ENCODE results near the gene TXNDC9.
"Not testable (repeated sequence)": the region's sequence is repeated elsewhere in the genome, so short reads cannot be mapped to it uniquely, and the experiment has no call there.

Gene TXNDC9

DNA sequence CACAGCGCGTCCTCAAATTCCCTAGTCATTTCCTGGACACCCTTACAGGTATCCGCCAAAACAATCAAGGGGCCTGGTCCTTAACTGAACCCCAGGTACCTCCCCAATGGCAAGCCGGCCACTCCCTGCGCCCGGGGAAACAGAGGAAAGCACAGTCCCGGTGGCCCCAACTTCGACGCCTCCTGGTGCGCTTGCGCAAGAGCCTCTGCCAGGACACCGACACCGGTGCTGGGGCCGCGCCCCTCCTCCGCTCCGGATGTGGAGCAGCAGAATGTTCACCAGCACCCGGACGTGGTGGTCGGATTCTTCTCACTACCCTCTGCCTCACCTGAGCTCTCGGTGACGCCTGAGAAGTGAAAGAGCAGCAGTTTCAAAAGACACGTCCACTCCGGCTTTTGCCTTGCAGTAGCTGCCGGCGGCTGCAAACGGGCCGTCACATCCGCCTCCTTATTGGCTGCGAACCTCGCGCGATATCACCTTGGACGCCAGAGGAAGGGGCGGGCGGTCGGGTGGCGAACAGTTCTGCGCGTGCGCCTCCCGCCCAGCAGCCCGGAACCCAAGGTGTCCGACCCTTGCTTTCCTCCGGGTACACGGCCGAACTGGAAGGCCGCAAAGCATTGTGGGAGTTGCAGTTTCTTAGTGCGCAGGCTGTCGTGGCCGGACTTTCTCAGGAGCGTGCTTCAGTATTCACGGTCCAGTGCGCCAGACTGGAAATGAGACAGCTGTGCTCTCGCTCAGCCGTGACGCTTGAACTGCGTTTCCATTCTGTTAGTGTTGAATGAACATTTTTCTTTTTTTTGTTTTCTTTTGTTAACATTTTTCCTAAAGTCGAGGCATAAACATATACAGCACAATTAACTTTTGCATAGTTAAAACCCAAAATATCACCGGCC, at the start of gene TXNDC9:
Gene TXNDC9 (minus strand): TSS at position 423 of the 893 bp plus-strand sequence. CDS start 3,123 bp downstream, outside the sequence.
- DNase-seq, result peak; percentile 99

GRCh38 chr2:99382143-99382542, 46.0 kb upstream of the TXNDC9 start:
- DNase-seq, result no peak

- DNase-seq, result no peak
These were observed 44.4 kb upstream of the TXNDC9 start for GRCh38 chr2:99380376-99381010.

- DNase-seq, result no peak
These were observed 41.7 kb upstream of the TXNDC9 start for GRCh38 chr2:99377879-99378278.

- DNase-seq, result no peak
These were observed 40.2 kb upstream of the TXNDC9 start for GRCh38 chr2:99376254-99376864.

GRCh38 chr2:99374747-99375146, 38.6 kb upstream of the TXNDC9 start:
- no peak for DNase-seq

- no peak for DNase-seq
These were observed 37.0 kb upstream of the TXNDC9 start for GRCh38 chr2:99373144-99373543.

DNA sequence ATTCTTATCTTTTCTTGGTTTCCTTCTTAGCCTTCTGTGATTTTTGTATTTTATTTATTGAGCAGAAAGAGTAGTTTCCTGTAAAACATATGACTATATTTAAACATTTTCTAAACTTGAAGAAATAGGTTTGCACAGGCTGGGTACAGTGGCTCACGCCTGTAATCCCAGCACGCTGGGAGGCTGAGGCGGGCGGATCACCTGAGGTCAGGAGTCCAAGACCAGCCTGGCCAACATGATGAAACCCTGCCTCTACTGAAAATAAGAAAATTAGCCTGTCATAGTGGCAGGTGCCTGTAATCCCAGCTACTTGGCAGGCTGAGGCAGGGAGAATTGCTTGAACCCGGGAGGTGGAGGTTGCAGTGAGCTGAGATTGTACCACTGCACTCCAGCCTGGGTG, 32.7 kb upstream of the TXNDC9 start:
- DNase-seq, result not testable (repeated sequence)

- no peak for DNase-seq
These were observed 29.5 kb upstream of the TXNDC9 start for GRCh38 chr2:99365661-99366060.

- no peak for DNase-seq
These were observed 20.7 kb upstream of the TXNDC9 start for GRCh38 chr2:99356853-99357252.

- not testable (repeated sequence) for DNase-seq
These were observed 18.7 kb upstream of the TXNDC9 start for GRCh38 chr2:99354825-99355224.

DNA sequence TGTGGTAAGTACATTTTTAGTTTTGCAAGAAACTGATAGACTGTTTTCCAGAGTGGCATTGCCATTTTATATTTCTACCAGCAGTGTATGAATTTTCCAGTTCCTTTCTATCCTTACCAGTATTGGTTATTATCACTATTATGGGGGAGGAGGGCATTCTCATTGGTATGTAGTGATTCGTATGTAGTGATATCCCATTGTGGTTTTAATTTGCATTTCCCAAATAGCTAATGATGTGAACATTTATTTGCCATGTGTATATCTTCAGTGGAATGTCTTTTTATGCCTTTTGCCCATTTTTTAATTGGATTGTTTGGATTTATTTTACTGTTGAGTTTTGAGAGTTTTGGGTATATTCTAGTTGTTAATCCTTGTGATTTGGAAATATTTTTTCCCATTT, 17.9 kb upstream of the TXNDC9 start:
- DNase-seq, result no peak

- DNase-seq, result no peak
These were observed 14.1 kb upstream of the TXNDC9 start for GRCh38 chr2:99350194-99350593.

- DNase-seq, result no peak
These were observed 12.0 kb upstream of the TXNDC9 start for GRCh38 chr2:99348173-99348572.

- DNase-seq, result no peak
These were observed 10.1 kb upstream of the TXNDC9 start for GRCh38 chr2:99346218-99346617.

- not testable (repeated sequence) for DNase-seq
These were observed 9.3 kb upstream of the TXNDC9 start for GRCh38 chr2:99345446-99345845.

GRCh38 chr2:99342536-99342935, 6.4 kb upstream of the TXNDC9 start:
- no peak for DNase-seq

DNA sequence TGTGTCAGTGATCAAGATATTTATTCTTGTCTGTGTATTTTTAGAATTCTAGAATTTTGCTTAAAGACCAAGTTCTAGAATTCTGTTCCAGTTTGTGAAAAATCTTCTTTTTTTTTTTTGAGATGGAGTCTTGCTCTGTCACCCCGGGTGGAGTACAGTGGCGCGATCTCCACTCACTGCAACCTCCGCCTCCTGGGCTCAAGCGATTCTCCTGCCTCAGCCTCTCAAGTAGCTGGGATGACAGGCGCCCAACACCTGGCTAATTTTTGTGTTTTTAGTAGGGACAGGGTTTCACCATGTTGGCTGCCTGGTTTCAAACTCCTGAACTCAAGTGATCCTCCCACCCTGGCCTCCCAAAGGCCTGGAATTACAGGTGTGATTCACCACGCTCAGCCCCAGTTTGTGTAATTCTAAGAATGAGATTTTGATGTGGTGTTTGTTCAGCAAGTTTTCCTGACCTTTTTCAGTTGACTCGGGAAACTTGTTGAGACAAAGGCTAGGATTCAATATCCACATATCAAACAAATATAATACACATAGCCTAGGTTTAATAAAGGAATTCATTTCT, 4.6 kb upstream of the TXNDC9 start:
- DNase-seq, result no peak

- peak; percentile 29 for DNase-seq
These were observed 2.0 kb upstream of the TXNDC9 start for GRCh38 chr2:99338029-99338585.

GRCh38 chr2:99337113-99338028, 1.2 kb upstream of the TXNDC9 start, which contains the start of gene EIF5B:
TSS of gene EIF5B (plus strand) at chr2:99337389. CDS start at chr2:99337555, 166 bp downstream.
- DNase-seq, result peak; percentile 97

DNA sequence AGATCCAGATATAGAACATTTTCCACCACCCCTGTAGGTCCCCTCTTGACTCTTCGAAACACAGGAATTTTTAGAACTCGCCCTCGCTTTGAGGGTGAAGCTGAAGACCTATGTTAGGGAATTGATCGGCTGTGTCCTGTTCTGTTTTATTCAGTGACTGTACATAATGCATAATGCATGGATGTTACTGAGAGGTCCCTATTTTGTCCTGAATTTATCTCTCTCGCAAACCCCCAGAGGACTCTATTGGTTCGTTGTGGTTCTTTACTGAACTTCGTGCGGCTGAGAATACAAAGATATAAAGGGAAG, 625 bp upstream of the TXNDC9 start:
- no peak for DNase-seq

GRCh38 chr2:99325384-99325783, 10.7 kb downstream of the TXNDC9 start:
- DNase-seq, result no peak

All from CD4-positive, alpha-beta T cell treated with Interleukin-4 for 4 hours (primary cell).